Measurements from ENCODE around the gene ANGPT4.

ANGPT4 gene

GRCh38 chr20:916125-916799 lies at the start of gene ANGPT4:
TSS of gene ANGPT4 (minus strand) at chr20:916334. CDS start at chr20:916214, 120 bp downstream.
- Histone ChIP-seq H3K36me3 (ENCODE audit: control insufficient read depth in 1 of 2, insufficient read depth in 2 of 2, low read length in 2 of 2) (no peaks in the 10 kb centered on the region), H3K9me3 (ENCODE audit: control insufficient read depth in 1 of 2, low read length in 2 of 2) (no peaks in the 10 kb centered on the region), H3K4me1 (ENCODE audit: control insufficient read depth in 1 of 2, insufficient read depth in 2 of 2, low read length in 2 of 2) (no peaks in the 10 kb centered on the region), H3K27me3 (ENCODE audit: low read depth, low read length) (no peaks in the 10 kb centered on the region), H3K27ac (ENCODE audit: low read length) (no peak within 1 kb of the TSS), H3K4me3 (ENCODE audit: low read depth in 1 of 2, low read length in 2 of 2) (no peak within 1 kb of the TSS)

GRCh38 chr20:963795-964194 lies 47.7 kb upstream of the ANGPT4 start:
- Histone ChIP-seq H3K4me3 (ENCODE audit: low read depth in 1 of 2, low read length in 2 of 2) (no peak overlapping the region), H3K4me1 (ENCODE audit: control insufficient read depth in 1 of 2, insufficient read depth in 2 of 2, low read length in 2 of 2) (no peaks in the 10 kb centered on the region), H3K27me3 (ENCODE audit: low read depth, low read length) (no peaks in the 10 kb centered on the region), H3K27ac (ENCODE audit: low read length) (no peak overlapping the region), H3K9me3 (ENCODE audit: control insufficient read depth in 1 of 2, low read length in 2 of 2) (no peaks in the 10 kb centered on the region), H3K36me3 (ENCODE audit: control insufficient read depth in 1 of 2, insufficient read depth in 2 of 2, low read length in 2 of 2) (no peaks in the 10 kb centered on the region)

- Histone ChIP-seq H3K27me3 (ENCODE audit: low read depth, low read length) (no peaks in the 10 kb centered on the region), H3K27ac (ENCODE audit: low read length) (no peak overlapping the region), H3K4me3 (ENCODE audit: low read depth in 1 of 2, low read length in 2 of 2) (no peak overlapping the region), H3K36me3 (ENCODE audit: control insufficient read depth in 1 of 2, insufficient read depth in 2 of 2, low read length in 2 of 2) (no peaks in the 10 kb centered on the region), H3K4me1 (ENCODE audit: control insufficient read depth in 1 of 2, insufficient read depth in 2 of 2, low read length in 2 of 2) (no peaks in the 10 kb centered on the region), H3K9me3 (ENCODE audit: control insufficient read depth in 1 of 2, low read length in 2 of 2) (no peaks in the 10 kb centered on the region)
Measured at GRCh38 chr20:962683-963082, 46.5 kb upstream of the ANGPT4 start.

GRCh38 chr20:962223-962622 lies 46.1 kb upstream of the ANGPT4 start:
- H3K27ac ChIP-seq (ENCODE audit: low read length), result no peak overlapping the region
- no peaks in the 10 kb centered on the region for H3K27me3 ChIP-seq (ENCODE audit: low read depth, low read length)

GRCh38 chr20:961768-962167 lies 45.6 kb upstream of the ANGPT4 start:
- no peaks in the 10 kb centered on the region for H3K4me1 ChIP-seq (ENCODE audit: control insufficient read depth in 1 of 2, insufficient read depth in 2 of 2, low read length in 2 of 2)
- H3K27ac ChIP-seq (ENCODE audit: low read length), result no peak overlapping the region
- H3K4me3 ChIP-seq (ENCODE audit: low read depth in 1 of 2, low read length in 2 of 2), result no peak overlapping the region
- no peaks in the 10 kb centered on the region for H3K9me3 ChIP-seq (ENCODE audit: control insufficient read depth in 1 of 2, low read length in 2 of 2)
- no peaks in the 10 kb centered on the region for H3K27me3 ChIP-seq (ENCODE audit: low read depth, low read length)
- H3K36me3 ChIP-seq (ENCODE audit: control insufficient read depth in 1 of 2, insufficient read depth in 2 of 2, low read length in 2 of 2), result no peaks in the 10 kb centered on the region

More at GRCh38 chr20:962223-962622, 46.1 kb upstream of the ANGPT4 start:
- no peaks in the 10 kb centered on the region for H3K36me3 ChIP-seq (ENCODE audit: control insufficient read depth in 1 of 2, insufficient read depth in 2 of 2, low read length in 2 of 2)
- no peaks in the 10 kb centered on the region for H3K9me3 ChIP-seq (ENCODE audit: control insufficient read depth in 1 of 2, low read length in 2 of 2)
- no peaks in the 10 kb centered on the region for H3K4me1 ChIP-seq (ENCODE audit: control insufficient read depth in 1 of 2, insufficient read depth in 2 of 2, low read length in 2 of 2)
- no peak overlapping the region for H3K4me3 ChIP-seq (ENCODE audit: low read depth in 1 of 2, low read length in 2 of 2)

- no peaks in the 10 kb centered on the region for H3K36me3 ChIP-seq (ENCODE audit: control insufficient read depth in 1 of 2, insufficient read depth in 2 of 2, low read length in 2 of 2)
- H3K4me3 ChIP-seq (ENCODE audit: low read depth in 1 of 2, low read length in 2 of 2), result no peak overlapping the region
- peaks cover 4% of the 10 kb centered on the region for H3K27me3 ChIP-seq (ENCODE audit: low read depth, low read length)
- peaks cover 0 to 5% of the 10 kb centered on the region in 2 donors for H3K4me1 ChIP-seq (ENCODE audit: control insufficient read depth in 1 of 2, insufficient read depth in 2 of 2, low read length in 2 of 2)
- H3K9me3 ChIP-seq (ENCODE audit: control insufficient read depth in 1 of 2, low read length in 2 of 2), result no peaks in the 10 kb centered on the region
- H3K27ac ChIP-seq (ENCODE audit: low read length), result no peak overlapping the region
Measured at GRCh38 chr20:959996-960615, 44.0 kb upstream of the ANGPT4 start.

GRCh38 chr20:958936-959815 lies 43.0 kb upstream of the ANGPT4 start:
- peaks cover 9% of the 10 kb centered on the region for H3K27me3 ChIP-seq (ENCODE audit: low read depth, low read length)
- H3K4me3 ChIP-seq (ENCODE audit: low read depth in 1 of 2, low read length in 2 of 2), result no peak overlapping the region
- no peaks in the 10 kb centered on the region for H3K36me3 ChIP-seq (ENCODE audit: control insufficient read depth in 1 of 2, insufficient read depth in 2 of 2, low read length in 2 of 2)
- peaks cover 0 to 5% of the 10 kb centered on the region in 2 donors for H3K4me1 ChIP-seq (ENCODE audit: control insufficient read depth in 1 of 2, insufficient read depth in 2 of 2, low read length in 2 of 2)
- H3K9me3 ChIP-seq (ENCODE audit: control insufficient read depth in 1 of 2, low read length in 2 of 2), result no peaks in the 10 kb centered on the region
- H3K27ac ChIP-seq (ENCODE audit: low read length), result no peak overlapping the region

GRCh38 chr20:957544-957943 lies 41.4 kb upstream of the ANGPT4 start:
- Histone ChIP-seq H3K4me1 (ENCODE audit: control insufficient read depth in 1 of 2, insufficient read depth in 2 of 2, low read length in 2 of 2) (peaks cover 0 to 5% of the 10 kb centered on the region in 2 donors), H3K9me3 (ENCODE audit: control insufficient read depth in 1 of 2, low read length in 2 of 2) (no peaks in the 10 kb centered on the region), H3K36me3 (ENCODE audit: control insufficient read depth in 1 of 2, insufficient read depth in 2 of 2, low read length in 2 of 2) (no peaks in the 10 kb centered on the region), H3K27ac (ENCODE audit: low read length) (no peak overlapping the region), H3K4me3 (ENCODE audit: low read depth in 1 of 2, low read length in 2 of 2) (no peak overlapping the region), H3K27me3 (ENCODE audit: low read depth, low read length) (peaks cover 9% of the 10 kb centered on the region)

GRCh38 chr20:956330-956951 lies 40.3 kb upstream of the ANGPT4 start:
- no peaks in the 10 kb centered on the region for H3K36me3 ChIP-seq (ENCODE audit: control insufficient read depth in 1 of 2, insufficient read depth in 2 of 2, low read length in 2 of 2)
- H3K27ac ChIP-seq (ENCODE audit: low read length), result no peak overlapping the region
- H3K4me1 ChIP-seq (ENCODE audit: control insufficient read depth in 1 of 2, insufficient read depth in 2 of 2, low read length in 2 of 2), result peaks cover 0 to 5% of the 10 kb centered on the region in 2 donors
- H3K27me3 ChIP-seq (ENCODE audit: low read depth, low read length), result peaks cover 9% of the 10 kb centered on the region
- H3K9me3 ChIP-seq (ENCODE audit: control insufficient read depth in 1 of 2, low read length in 2 of 2), result no peaks in the 10 kb centered on the region
- H3K4me3 ChIP-seq (ENCODE audit: low read depth in 1 of 2, low read length in 2 of 2), result no peak overlapping the region

GRCh38 chr20:955656-956055 lies 39.5 kb upstream of the ANGPT4 start:
- no peak overlapping the region for H3K4me3 ChIP-seq (ENCODE audit: low read depth in 1 of 2, low read length in 2 of 2)
- H3K4me1 ChIP-seq (ENCODE audit: control insufficient read depth in 1 of 2, insufficient read depth in 2 of 2, low read length in 2 of 2), result peaks cover 0 to 5% of the 10 kb centered on the region in 2 donors
- no peak overlapping the region for H3K27ac ChIP-seq (ENCODE audit: low read length)
- no peaks in the 10 kb centered on the region for H3K36me3 ChIP-seq (ENCODE audit: control insufficient read depth in 1 of 2, insufficient read depth in 2 of 2, low read length in 2 of 2)
- no peaks in the 10 kb centered on the region for H3K9me3 ChIP-seq (ENCODE audit: control insufficient read depth in 1 of 2, low read length in 2 of 2)
- peaks cover 9% of the 10 kb centered on the region for H3K27me3 ChIP-seq (ENCODE audit: low read depth, low read length)

- Histone ChIP-seq H3K4me3 (ENCODE audit: low read depth in 1 of 2, low read length in 2 of 2) (no peak overlapping the region), H3K36me3 (ENCODE audit: control insufficient read depth in 1 of 2, insufficient read depth in 2 of 2, low read length in 2 of 2) (no peaks in the 10 kb centered on the region), H3K27ac (ENCODE audit: low read length) (no peak overlapping the region), H3K9me3 (ENCODE audit: control insufficient read depth in 1 of 2, low read length in 2 of 2) (no peaks in the 10 kb centered on the region), H3K27me3 (ENCODE audit: low read depth, low read length) (peaks cover 9% of the 10 kb centered on the region), H3K4me1 (ENCODE audit: control insufficient read depth in 1 of 2, insufficient read depth in 2 of 2, low read length in 2 of 2) (peaks cover 0 to 5% of the 10 kb centered on the region in 2 donors)
Measured at GRCh38 chr20:955111-955510, 39.0 kb upstream of the ANGPT4 start.

All from muscle layer of duodenum (tissue), 2 donors.